ENCODE results near the gene HLA-B. TPM values are rescaled to one million over a fixed set of nuclear protein-coding genes. Genes with fewer than 3 reads are reported as not detected.

Gene HLA-B
- total RNA-seq, 4 donors from 2014 or later = 328 to 1,292 (median 594) TPM

GRCh38 chr6:31381666-31382065 lies 24.7 kb upstream of the HLA-B start:
- Histone ChIP-seq H3K36me3 (no peaks in the 10 kb centered on the region), H3K4me3 (replicated peaks in 1 of 3) (no peak overlapping the region), H3K4me1 (no peaks in the 10 kb centered on the region), H3K9me3 (no peaks in the 10 kb centered on the region), H3K27me3 (no peaks in the 10 kb centered on the region), H3K27ac (no peak overlapping the region)
- intact Hi-C loops (cut with DNase I) = no loop called here
- 59 to 80% methylated on average over 4 of the region's 4 CpGs for WGBS, 2 donors
- no peak for DNase-seq
- TF ChIP-seq, protein P1, sequence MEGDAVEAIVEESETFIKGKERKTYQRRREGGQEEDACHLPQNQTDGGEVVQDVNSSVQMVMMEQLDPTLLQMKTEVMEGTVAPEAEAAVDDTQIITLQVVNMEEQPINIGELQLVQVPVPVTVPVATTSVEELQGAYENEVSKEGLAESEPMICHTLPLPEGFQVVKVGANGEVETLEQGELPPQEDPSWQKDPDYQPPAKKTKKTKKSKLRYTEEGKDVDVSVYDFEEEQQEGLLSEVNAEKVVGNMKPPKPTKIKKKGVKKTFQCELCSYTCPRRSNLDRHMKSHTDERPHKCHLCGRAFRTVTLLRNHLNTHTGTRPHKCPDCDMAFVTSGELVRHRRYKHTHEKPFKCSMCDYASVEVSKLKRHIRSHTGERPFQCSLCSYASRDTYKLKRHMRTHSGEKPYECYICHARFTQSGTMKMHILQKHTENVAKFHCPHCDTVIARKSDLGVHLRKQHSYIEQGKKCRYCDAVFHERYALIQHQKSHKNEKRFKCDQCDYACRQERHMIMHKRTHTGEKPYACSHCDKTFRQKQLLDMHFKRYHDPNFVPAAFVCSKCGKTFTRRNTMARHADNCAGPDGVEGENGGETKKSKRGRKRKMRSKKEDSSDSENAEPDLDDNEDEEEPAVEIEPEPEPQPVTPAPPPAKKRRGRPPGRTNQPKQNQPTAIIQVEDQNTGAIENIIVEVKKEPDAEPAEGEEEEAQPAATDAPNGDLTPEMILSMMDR (IDR thresholded peaks at IDR 0.05) = no peak
- no peak for TF ChIP-seq POLR2A (IDR thresholded peaks at IDR 0.05)

- Histone ChIP-seq H3K4me3 (replicated peaks in 1 of 3) (no peak overlapping the region), H3K4me1 (no peaks in the 10 kb centered on the region), H3K27ac (no peak overlapping the region), H3K27me3 (no peaks in the 10 kb centered on the region), H3K9me3 (no peaks in the 10 kb centered on the region), H3K36me3 (no peaks in the 10 kb centered on the region)
- WGBS, 2 donors = 39 to 56% methylated on average over 6 to 10 of the region's 10 CpGs
- DNase-seq = no peak
- intact Hi-C loops (cut with DNase I) = no loop called here
- TF ChIP-seq, protein P1 (IDR thresholded peaks at IDR 0.05) = no peak
- TF ChIP-seq POLR2A (IDR thresholded peaks at IDR 0.05) = no peak
Observed at GRCh38 chr6:31379850-31380249, 22.9 kb upstream of the HLA-B start.

DNA sequence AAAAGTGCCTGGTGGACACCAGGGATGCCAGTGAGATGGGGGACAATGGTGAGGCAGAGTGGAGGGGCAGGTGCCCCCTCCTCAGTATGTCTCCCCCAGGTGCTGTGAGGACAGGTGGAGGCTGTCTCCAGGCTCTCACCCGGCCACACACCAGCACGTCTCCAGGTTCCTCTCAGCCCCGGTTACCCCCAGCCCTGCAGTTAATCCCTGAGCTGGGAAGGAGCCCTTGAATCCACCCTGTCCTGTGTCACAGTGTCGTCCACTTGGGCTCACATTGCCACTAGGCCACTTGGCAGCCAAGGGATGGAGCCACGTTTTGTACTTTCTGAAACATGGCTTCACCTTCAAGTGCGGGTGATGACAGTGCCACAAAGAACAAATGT lies 21.7 kb upstream of the HLA-B start:
- no peaks in the 10 kb centered on the region for H3K27me3 ChIP-seq
- TF ChIP-seq, protein P1 (IDR thresholded peaks at IDR 0.05) = no peak
- TF ChIP-seq POLR2A (IDR thresholded peaks at IDR 0.05) = no peak
- intact Hi-C loops (cut with DNase I) = no loop called here
- H3K4me1 ChIP-seq = no peaks in the 10 kb centered on the region
- DNase-seq = no peak
- H3K36me3 ChIP-seq = no peaks in the 10 kb centered on the region
- no peak overlapping the region for H3K27ac ChIP-seq
- WGBS, 2 donors = 64 to 72% methylated on average over 5 to 6 of the region's 6 CpGs
- H3K4me3 ChIP-seq (replicated peaks in 1 of 3) = no peak overlapping the region
- no peaks in the 10 kb centered on the region for H3K9me3 ChIP-seq

DNA sequence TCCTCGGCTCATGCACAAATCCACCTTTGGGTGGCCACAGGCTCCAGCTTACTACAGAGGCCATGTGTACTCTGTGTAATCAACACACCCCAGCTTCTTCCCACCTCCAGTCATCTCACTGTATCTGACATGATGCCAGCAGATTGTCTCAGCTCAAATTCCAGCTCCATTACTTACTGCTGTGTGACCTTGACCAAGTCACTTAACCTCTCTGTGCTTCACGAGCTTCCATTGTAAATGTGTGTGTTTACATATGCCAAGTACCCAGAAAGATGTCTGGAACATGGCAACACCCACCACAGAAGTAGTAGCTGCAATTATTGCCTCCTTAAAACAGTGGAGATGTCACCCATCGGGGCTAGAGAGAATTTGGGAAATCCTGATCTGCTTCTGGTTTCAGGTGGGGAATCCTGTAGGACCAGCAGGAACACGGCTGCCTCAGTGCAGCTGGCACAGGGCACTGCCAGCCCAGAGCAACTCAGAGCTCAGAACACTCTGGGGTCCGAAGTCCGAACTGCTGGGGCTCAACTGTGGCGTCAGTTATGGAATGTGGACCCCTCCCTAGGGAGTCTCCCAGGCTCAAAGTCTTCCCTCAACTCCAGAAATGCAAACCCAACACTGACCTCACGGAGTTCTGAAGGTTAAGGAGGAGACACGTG lies 21.2 kb upstream of the HLA-B start:
- no peaks in the 10 kb centered on the region for H3K9me3 ChIP-seq
- no peaks in the 10 kb centered on the region for H3K4me1 ChIP-seq
- H3K27me3 ChIP-seq = no peaks in the 10 kb centered on the region
- TF ChIP-seq, protein P1 (IDR thresholded peaks at IDR 0.05) = no peak
- no peak for TF ChIP-seq POLR2A (IDR thresholded peaks at IDR 0.05)
- H3K36me3 ChIP-seq = no peaks in the 10 kb centered on the region
- intact Hi-C loops (cut with DNase I) = no loop called here
- no peak overlapping the region for H3K4me3 ChIP-seq (replicated peaks in 1 of 3)
- no peak overlapping the region for H3K27ac ChIP-seq
- DNase-seq = no peak
- 47 to 70% methylated on average over 8 to 9 of the region's 9 CpGs for WGBS, 2 donors

DNA sequence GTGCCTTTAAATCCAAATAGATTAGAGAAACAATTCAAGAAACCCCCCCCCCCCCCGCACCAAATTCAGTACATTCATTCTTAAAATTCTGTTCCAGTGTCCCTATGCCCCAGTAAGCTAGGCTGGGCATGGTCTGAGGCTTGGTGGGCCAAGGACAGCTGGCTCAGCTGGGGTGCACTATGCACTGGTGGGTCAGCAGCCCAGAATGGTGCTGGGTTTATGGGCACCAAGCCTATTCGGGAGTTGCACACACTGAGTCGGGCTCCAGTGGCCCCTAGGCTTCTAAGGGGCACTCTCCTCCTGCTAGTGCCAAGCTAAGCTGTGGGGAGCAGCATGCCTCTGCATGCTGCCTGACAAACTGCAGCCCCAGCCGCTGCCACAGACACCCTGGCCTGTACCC lies 20.1 kb upstream of the HLA-B start:
- no peak for TF ChIP-seq POLR2A (IDR thresholded peaks at IDR 0.05)
- TF ChIP-seq, protein P1 (IDR thresholded peaks at IDR 0.05) = no peak
- intact Hi-C loops (cut with DNase I) = no loop called here
- Histone ChIP-seq H3K9me3 (no peaks in the 10 kb centered on the region), H3K36me3 (no peaks in the 10 kb centered on the region), H3K4me3 (replicated peaks in 1 of 3) (no peak overlapping the region), H3K4me1 (no peaks in the 10 kb centered on the region), H3K27me3 (no peaks in the 10 kb centered on the region), H3K27ac (no peak overlapping the region)
- no peak for DNase-seq
- WGBS, 2 donors = 56 to 67% methylated on average over 2 to 4 of the region's 4 CpGs

Measured in thyroid gland (tissue), 4 donors.